SIG-M5 treated with dmso at 0.1 percent for 504 hours (cell line): ENCODE data around the gene TBC1D22A.

Experiments
- DNase-seq: peaks from one replicate; lab custom pipeline; 2025; ENCODE audit not compliant: unreplicated experiment; lab: John Stamatoyannopoulos, UW

TBC1D22A gene

DNA sequence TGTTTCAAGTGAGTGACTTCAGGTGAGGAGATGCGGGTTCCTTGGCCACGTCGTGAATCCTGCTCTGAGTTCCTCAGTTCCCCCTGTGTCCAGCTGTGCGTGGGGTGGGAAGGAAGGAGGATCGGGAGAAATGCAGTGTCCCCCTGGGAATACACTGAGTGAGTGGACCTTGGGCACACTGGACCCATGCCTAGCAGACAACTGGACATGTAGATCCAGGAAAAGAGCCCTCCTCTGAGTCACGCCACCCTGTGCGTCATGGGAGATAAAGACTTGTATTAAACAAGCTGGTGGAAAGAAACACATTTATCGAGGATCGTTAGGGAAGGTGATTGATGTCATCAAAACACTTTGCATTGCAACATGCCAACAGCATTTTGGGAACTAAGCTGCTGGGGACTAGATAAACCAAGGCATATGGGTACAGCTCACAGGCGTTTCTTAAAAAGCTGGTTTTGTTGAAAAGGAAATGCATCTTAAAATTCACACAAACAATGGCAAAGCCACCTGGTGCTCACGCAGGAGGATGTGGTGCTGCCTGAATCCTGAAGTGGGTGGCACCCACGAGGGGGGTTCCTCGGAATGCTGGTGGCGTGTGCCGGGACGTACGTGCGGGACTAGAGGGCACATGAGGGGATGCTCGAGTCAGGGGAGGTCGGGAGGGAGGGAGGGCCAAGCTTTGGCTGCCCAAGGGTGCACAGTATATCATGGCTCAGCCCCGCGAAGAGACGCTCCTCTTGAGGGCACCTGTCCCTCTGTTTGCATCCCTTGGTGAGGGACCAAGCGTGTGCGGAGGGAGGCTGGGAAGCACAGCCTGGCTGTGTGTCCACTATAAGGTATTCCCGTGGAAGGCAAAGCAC, 303.5 kb downstream of the TBC1D22A start:
- DNase-seq: no peak

DNA sequence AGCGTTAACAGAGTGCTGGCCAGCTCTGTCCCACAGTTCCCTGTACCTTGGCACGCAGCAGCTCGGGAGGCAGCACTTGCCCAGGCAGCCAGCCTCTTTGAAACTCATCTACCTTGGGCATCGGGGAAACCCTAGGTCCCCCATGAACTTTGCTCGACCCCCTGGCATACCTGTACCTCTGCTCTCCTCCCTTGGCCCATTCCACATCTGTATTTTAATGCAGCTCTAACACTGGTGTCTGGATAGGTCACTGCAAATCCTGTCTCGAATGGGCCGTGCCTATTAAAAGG, 304.1 kb downstream of the TBC1D22A start:
- no peak for DNase-seq

DNA sequence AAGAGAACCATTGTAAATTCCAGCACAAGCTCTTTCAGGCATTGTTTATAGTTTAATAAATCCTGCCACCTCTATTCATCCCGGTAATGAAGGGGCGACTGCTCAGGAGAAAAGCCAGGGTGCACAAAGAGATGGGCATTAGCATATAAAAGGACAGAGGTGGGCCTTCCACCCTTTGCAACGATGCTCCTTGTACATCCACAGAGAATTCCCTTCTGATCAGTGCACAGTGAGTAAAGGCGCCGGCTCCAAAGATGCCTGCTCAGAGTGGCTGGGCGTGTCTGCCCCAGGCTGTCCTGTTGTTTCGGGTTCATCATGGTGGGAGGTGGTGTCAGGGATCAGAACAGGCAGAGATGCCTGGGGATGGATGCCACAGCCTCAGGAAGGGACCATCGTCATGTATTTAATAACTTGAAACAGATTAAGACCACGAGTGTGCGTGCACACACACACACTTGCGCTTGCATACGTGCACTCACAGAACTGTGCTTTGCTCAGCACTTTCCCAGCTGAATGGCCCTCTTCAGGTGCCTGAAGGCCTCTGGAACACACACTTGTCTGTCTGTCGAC, 305.0 kb downstream of the TBC1D22A start:
- DNase-seq: no peak

DNA sequence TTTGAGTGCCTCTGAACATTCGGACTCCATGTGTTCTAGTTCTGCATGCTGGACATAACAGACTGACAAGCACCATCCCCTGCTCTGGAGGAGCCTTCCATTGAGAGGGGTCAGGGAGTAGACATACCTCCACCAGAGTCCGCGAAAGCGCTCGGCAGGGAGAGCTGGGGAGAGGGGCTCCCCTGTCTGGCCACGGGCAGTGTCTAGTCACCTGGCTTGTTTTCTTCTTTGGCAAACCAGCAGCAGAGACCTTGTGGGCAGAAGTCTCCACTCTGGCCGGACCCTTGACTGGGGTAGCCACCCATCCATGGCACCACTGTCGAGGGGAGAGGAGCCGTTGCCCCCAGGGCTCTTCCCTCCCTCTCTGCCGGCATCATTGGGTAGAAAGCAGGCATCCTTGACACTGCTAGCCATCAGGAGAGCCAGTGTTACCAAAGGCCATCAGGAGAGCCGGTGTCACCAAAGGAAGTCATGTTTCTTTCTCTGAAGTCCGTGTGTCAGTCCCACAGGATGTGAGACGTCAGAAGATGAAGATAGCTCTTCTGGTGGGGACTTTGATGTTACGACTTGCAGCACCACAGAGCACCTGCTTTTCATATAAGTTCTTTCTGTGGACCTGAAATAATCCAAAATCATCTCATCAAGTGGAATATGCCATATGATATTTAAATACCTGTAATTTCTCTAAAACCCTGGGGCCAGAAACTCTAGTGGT, 305.6 kb downstream of the TBC1D22A start:
- DNase-seq: no peak

DNA sequence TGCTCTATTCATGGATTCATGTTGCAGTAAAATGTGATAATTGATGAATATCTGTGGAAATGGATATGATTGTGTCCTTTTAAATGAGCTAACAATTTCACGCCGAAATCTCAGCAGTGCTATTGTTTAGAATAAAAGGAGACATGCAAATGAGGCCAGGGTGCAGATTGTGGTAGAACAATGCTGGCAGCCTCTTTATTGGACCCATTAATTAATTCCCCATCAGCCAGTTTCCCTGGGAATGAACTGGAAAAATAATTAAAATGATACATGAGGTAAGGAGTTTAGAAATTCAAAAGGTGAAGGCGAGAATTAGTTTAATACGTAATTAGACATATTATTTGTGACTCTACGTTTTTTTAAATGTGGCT, 306.2 kb downstream of the TBC1D22A start:
- DNase-seq: no peak

DNA sequence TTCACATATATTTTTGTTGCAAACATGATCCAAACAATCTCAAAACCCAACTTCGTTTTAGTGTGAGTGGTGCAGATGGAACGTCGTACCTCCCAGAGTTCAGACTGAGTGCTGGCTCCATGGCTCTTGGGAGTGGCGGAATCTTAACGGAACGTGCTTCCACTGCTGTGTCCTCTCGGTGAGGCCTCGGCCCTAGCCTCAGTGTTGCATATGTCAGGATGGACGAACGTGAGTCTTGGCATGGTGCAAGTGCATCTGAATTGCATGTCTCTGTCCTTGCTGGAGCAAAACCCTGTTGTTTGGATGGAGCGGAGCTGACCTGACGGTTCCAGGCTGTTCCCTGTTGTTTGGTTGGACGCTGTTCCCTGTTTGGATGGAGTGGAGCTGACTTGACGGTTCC, 306.8 kb downstream of the TBC1D22A start:
- DNase-seq: no peak

DNA sequence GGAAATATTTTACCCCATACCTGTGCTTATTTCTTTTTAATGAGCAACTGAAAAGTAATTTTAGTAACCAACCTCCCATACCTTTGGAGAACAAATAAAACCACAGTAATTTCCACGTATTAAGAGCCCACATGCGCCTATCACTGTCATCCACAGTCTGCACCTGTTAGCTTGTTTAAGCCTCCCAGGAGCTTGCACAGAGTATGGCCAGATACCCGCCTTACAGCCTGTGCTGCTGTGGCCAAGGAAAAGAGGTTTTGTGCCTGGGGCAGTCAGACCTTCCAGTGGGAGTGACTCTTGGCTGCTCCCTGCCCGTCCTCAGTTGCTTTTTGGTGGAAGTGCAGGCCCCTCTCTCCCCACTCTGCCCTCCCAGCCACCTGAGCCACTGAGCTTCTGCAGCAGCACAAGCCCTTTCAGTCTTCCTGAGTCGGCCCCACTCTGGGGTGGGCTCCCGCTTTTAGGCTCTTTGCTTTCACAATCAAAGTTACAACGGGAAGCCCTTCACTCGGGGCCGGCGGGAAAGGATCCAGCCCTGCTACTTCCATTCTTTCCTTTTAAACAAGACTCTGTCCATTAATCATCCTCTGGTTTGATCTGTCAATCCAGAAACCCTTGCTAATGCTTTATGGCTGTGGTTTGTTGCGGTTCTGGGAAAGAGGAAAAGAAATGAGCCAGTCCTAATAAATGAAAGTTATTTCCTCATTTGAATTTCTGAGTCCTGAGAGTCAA, 308.8 kb downstream of the TBC1D22A start:
- no peak for DNase-seq

DNA sequence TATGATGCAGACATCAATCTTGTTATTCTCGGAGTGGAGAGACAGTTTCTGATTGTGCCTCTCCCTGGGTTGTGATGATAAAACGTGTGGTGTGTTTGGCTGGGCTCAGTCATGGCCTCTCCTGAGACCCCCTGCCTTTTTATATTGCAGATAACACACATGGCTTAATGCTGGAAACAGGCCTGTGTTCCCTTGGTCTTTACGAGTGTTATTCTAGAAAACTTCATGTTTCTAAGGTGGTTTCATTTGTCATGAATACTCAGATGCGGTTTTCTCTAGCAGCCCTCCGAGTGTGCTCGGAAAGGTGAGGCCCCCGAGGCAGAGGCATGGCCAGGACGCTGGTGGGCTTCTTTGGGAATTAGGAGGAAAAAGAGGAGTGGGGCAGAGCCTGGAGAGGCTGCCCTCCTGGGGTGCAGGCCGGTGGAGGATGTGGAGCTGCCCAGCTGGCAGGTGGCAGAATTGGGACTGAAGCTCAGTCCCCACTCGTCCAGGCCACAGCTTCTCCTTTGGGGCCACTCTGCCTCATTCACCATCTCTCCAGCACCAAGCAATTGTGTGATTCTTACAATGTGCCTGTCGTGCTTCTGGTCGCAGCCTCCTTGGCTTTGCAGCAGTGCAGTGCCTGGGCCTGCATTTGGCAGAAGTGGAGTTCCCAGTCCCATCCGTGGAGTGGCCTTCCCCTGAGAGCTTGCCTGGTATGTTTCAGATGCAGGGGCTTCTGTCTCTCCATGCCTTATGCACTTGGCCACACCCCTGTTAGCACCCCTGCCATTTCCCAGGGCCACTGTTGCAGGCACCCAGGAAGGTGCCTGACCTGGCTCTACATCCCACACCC, 309.6 kb downstream of the TBC1D22A start:
- no peak for DNase-seq

DNA sequence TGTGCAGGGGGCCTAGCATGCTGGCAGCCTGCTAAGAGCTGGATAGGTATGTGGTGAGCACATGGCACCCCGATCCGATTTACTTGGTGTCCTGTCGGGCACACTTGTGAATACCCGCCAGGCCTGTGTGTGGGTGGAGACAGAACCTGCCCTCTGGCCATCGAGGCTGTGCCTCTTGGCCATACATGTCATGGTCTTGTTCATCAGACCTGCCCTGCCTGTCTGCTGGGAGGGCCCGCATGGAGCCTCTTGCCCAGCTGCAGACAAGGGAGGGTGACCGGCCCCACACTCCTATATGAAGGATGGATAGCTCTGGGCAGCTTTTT, 310.2 kb downstream of the TBC1D22A start:
- no peak for DNase-seq

DNA sequence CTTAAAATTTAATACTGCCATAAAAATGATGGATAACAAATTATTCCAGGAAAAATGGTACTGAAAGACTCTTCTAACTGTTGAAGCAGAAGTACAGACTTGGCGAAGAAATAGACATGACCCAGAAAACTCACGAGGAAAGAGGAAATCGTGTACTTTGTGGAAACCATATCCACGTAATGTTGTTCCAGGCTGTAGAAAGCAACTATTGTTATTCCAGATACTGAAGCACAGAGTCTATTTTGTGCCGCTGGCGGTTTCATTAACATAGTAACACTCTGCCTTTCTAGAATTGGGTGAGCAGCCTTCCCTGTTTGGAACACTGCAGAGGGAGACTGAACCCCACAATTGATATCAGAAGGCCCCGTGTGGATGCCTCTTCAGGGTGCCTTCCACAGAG, 310.6 kb downstream of the TBC1D22A start:
- DNase-seq: no peak

DNA sequence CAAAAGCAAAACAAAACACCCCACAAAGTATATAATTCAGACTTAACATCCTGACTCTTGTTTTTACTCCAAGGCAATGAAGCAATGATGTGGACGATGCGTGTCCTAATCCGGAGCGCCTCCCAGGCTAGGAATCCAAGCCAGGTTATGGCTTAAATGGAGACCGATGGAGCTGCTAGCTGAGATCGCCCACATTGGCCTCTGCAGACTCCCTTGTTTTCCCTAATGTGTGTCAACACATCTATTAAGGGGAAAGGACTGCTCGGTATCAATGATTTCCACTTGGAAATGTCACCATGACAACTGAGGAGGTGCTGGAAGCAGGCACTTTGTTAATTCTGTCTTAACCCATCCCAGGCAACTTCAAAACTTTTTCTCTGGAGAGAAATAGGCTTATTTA, 311.7 kb downstream of the TBC1D22A start:
- DNase-seq: no peak

DNA sequence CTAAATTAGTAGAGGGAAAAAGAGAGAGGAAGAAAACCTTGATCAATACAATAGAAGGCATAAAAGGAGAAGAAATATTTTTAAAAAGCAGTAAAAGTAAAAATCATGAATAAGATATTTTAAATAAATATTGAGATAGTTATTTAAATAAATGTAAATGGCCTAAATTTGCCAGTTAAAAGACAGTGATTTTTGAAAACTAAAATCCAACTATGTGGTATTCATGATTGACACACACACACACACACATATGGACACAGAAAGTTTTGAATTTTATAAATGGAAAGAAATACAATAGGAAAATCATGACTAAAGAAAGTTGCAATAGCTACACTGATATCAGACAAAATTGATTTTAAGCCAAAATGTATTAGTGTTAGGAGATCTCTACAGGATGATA, 313.1 kb downstream of the TBC1D22A start:
- no peak for DNase-seq

DNA sequence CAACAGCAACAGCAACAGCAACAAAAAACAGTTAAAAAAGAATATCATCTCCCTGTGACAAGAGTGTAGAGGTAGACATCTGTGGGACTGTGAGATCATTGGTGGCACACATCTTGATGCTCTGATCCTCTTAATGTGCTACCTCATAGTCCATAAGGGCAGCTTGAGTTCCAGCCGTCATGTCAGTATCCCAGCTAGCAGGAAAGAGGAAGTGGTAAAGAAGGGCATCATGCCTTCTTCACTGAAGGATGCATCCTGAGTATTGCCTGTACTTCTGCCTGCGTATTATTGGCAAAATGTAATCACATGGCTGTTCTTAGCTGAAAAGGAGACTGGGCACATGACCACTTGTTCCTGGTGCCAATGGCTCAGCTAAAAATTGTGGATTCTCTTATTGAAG, 314.3 kb downstream of the TBC1D22A start:
- no peak for DNase-seq

DNA sequence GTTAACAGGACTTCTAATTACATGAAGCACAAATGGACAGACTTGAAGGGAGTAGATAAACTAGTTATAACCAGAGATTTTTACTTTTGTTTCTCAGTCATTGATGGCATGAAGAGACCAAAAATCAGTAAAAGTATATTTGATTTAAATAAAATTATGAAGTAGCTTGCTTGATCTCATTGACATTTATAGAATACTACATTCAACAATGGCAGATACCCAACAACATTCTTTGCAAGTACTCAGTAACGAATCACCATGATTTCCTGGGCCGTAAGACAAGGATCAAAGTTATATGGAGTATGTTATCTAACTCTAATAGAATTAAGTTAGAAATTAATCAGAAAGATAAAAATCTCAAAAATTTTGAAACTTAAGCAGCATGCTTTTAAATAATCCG, 317.6 kb downstream of the TBC1D22A start:
- DNase-seq: no peak

DNA sequence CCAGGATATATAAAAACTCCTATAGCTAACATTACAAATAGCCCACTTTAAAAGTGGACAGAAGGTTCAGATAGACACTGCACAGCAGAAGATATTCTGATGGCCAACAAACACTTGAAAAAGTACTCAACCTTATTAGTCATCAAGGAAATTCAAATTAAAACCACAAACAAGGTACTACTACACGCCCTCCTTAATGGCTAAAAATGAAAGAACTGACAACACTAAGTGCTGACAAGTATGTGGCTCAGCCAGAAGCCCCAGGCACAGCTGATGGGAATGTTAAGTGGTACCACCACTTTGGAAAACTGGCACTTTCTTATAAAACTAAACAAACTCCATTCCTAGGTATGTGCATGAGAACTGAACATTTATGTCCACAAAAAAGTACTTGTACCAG, 320.1 kb downstream of the TBC1D22A start:
- no peak for DNase-seq

DNA sequence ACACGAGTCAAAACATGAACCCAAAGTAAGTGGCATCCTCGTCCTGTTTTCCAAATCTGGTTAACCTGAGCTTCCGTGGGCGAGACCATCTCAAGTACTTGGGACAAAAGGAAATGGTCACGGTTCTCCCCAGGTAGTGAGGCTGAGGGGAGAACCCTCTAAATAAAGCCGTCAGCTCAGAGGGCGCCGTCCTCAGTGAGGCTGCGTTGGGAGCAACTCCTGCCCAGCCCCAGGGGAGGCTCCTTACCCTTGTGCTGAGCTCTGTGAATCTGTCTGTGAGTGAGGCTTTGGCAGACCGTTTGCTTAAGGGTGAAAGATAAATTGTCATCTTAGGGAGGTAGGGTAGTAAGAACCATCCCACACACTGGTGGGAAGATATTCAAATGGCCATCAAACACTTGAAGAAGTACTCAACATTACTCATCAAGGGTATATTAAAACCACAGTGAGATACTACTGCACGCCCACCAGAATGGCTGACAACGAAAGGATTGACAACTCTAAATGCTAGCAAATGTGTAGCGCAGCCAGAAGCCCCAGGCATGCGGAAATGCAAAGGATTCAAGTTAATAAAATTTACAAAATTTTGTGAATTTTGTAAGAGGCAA, 321.0 kb downstream of the TBC1D22A start:
- DNase-seq: no peak

DNA sequence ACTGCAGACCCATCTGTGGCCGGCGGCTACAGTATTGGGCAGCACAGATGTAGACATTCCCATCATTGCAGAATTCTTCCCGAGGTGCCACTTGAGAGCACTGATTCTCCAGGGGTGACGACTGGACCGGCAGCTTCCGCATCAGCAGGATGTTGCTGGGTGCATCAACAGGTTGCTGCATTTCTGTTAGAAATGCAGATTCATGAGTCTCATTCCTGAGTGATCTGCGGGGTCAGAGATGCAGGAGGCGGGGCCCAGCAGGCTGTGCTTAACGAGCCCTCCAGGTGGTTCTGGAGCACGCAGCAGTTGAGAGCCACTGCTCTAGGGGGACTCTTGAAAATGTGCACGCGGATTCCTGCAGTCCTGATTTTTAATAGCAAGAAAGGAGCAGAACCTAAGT, 321.8 kb downstream of the TBC1D22A start:
- DNase-seq: no peak

DNA sequence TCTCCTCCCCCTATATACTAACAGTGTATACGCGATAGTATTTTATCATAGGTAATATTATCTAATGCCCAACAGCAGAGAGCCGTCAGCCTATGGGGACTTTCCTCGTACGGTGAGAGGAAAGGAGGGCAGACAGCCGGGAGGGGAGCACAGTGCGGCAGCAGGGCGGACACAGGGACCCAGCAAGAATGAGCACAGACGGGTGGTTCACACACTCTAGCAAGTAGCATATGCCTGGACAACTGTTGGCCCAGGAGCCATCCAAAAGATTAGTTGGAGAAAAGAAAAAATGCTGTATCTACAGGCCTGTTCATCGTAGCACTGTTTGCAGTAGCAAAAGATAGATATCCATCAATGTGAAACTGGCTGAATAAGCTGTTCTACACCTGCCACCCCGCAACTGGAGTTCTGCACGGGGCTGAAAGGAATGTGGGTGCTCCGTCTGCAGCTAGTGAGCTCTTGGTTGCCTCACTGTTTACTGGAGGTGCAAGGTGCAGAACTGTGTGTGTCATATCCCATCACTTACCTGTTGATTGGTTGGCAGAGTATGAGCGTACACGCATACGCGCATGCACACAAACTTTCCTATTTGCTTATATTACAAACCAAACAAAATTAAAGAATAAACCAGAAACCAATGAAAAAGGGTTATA, 324.3 kb downstream of the TBC1D22A start:
- DNase-seq: no peak

DNA sequence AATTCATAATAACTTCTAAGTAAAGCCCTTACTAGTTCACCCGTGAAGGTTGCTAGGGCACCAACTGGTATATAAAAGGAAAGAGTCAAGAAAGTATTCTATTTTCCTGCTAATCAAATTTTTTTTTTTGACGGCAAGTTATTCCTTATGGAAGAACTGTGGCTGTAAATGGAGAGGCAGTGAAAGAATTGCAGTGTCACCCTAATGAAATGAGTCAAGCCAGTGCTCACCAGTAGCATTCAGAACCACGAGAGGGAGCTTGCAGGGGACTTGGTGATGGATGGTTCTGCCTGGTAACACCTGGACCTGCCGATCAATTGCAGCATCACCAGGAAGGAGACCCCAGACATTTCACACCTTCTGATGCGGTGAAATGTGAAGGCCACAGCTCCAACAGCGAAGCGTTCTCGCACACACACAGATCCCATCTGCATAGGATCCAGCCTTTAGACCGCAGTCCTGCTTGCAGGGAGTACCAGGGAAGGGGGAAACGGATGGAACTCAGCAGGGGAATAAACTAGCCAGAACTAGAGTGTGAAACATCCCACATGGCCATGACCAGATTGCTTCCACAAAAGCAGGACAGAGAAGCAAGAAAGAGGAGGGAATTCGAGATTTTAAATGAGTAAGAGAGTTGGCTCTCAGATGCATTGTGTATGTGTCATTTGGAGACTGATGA, 326.2 kb downstream of the TBC1D22A start:
- no peak for DNase-seq

DNA sequence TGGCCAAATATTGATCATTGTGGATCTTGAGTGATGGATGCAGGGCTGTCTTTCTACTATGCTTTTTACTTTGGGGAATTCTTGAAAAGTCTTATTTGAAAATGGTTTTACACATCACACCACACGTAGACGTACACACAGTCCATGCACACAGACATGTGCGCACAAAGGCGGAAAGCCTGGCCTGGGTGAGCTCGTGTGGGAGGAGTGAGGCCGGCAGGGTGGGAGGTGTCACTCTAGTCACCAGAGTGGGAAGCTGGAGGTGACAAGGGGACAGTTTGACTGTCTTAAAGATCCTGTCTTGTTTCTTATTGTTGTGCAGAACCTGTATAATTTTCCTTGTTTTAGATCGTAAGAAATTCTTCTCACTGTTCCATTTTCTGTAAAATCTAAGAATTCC, 326.9 kb downstream of the TBC1D22A start:
- no peak for DNase-seq
